PFSK-1 (cell line): ENCODE results near the gene CCDC177.

Experiments
- POLR2AphosphoS5 ChIP-seq: IDR thresholded peaks from 2 replicates; pipeline ENCODE4 v1.6.1; 2012; ENCODE audit warnings: low read depth, mild to moderate bottlenecking, control low read depth, low read length, moderate library complexity
- SIN3A ChIP-seq: IDR thresholded peaks from 2 replicates; pipeline ENCODE4 v1.6.1; 2012; ENCODE audit warnings: mild to moderate bottlenecking, low read length, moderate library complexity, borderline replicate concordance; ENCODE audit not compliant: insufficient read depth

GRCh38 chr14:69613312-69614073 is 38.8 kb upstream of the CCDC177 start:
- TF ChIP-seq POLR2AphosphoS5 (no peak), SIN3A (no peak)
